ENCODE data around the gene CTSS. TPM values are rescaled to one million over a fixed set of nuclear protein-coding genes. Genes with fewer than 3 reads are reported as not detected.
A peak's percentile ranks its signal among the peaks of the same experiment; 100 is the strongest.

CTSS gene
- total RNA-seq, 1 experiment from 2014 or later: 69.1 TPM

DNA sequence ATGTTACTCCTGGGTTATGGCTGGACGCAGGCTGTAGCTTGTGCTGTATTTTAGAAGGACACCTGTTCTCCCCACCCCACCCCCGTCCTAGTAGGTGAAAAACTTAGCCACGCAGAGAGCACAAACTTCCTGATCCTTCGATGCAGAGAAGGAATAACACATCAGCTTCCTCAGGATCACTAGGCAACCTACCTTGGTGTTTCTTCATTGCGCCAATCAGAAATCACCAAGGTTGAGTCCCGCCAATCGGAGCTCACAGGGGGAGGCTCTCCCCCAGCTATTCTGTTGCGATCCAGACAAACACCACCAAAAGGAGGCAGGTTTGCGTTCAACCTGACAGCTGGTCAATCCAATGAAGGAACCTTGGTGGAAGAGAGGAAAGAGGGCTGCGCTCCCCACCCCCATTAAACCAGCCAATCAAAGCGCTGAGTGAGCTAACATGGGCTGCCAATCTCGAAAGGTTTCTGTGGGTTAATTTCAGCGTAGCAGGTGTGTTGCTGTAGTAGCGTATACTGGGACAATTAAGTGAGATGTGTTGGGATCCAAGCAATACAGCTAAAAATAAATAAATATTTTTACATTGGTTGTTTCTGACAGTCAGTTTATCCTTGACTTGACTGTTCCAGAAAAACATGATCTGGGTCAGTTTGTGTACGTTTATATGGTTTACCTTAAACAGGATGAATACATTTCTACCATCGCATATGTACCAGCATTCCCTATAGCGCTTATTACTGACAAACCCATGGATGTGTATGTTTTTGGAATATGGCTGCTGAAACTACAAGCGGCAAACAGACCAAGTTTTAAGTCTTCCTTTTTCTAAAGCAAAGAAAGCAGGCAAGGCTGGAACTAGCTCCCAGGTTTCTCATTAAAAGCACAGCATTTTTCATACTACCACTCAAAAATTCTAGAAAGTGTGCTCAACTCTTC, 68.3 kb downstream of the CTSS start, which contains the start of gene GOLPH3L:
GOLPH3L (minus strand) TSS at position 160 of the 933 bp plus-strand sequence. CDS start 2,316 bp downstream, outside the sequence.
- DNase-seq (ENCODE audit: low read depth): peak; percentile 100

DNA sequence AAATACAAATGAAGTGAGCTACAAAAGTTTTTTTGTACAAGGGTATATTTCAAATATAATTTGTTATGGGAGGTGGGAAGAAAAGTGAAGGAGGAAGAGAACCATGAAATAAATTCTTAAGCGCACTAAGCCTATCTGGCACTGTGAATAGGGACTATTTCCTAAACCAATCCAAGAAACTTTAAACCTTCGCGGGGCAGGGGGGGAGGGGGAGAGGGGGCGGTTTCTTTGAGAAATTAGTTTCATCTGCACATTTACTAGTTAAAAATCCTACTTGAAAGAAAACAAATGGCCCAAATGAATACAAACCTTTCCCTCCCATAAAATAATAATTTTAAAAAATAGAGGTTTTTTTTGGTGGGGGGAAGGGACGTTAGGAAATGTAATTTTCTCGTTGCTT, 69.0 kb downstream of the CTSS start:
- peak; percentile 5 for DNase-seq (ENCODE audit: low read depth)

DNA sequence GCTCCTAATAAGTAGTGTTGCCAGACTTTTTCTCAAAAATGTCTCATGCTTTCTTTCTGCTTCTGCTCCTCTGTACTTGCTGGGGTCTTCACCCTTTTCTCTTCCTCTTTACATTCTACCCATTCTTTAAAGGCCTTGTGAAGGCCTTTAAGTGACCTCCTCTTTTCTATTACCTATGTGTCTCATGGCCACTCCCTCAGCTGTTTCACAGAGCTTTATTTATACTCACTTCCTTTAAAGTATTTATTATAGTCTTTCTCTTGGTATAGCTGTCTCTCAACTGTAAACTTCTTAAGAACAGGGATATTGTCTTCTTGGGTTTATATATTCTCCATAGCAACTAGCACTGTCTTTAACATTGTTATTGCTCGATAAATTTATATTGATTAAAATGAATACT, 69.4 kb downstream of the CTSS start:
- no peak for DNase-seq (ENCODE audit: low read depth)

DNA sequence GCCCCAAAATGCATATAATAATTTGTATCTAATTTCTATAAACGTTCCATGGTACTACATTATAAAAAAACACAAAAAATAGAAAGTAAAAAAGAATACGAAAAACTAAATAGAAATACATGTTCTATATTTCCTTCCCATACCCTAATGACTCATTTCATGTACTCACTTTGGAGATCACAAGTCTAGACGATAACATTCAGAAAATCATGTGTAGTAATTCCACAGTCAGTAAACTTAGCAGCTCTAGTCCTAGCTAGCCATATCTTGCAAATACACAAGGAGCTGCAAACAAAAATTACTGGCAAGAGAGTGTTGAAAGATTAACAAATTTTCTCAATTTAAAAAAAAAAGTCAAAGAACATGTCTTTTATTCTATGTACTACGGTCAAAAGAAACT, 70.0 kb downstream of the CTSS start:
- no peak for DNase-seq (ENCODE audit: low read depth)

DNA sequence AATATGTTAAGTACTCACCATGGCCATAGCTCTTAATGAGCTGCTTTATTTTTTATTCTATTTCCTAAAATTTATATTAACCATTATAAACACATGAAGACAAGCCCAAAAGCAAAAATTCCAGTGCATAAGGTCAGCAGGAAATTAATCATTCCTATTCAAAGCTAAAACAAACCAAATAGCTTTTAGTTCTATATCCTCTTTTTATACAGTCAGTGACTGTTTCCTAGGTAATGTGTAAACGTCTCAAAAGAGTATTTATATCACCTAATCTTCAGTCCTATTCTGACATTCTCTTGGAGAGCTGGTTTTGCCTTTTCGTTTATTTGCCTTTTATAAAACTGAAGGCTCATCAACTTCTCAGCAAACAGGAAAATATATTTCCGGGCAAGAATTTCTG, 72.9 kb downstream of the CTSS start:
- DNase-seq (ENCODE audit: low read depth): peak; percentile 20

DNA sequence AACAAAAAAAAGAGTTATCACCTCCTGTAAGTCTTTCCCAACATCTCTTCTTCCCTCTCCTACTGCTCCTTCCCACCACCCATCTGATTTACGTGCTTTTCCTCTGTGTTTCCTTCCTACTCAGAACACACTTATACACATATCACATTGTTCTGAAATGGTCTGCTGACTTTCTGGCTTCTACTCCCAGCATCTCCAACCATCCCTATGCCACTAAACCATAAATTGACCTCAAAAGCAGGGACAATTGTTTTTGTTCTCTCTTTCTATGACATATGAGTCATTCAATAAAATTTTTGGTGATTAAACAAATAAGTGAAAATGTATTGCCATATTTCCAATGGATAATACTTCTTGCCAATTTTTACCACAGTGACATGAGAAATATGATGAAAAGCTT, 76.8 kb downstream of the CTSS start:
- peak; percentile 6 for DNase-seq (ENCODE audit: low read depth)

DNA sequence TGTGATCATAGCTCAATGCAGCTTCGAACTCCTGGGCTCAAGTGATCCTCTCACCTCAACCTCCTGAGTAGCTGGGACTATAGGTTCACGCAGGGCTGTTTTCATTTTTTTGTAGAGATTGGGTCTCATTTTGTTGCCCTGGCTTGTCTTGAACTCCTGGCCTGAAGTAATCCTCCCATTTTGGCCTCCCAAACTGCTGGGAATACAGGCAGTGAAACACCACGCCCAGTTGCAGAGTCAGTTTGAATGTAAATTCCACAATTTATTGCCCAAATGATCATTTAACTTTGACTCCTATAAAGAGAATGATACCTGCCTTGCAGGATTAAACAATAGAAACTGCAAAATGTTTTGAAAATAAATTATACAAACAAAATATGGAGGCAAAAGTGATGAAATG, 79.3 kb downstream of the CTSS start:
- no peak for DNase-seq (ENCODE audit: low read depth)

DNA sequence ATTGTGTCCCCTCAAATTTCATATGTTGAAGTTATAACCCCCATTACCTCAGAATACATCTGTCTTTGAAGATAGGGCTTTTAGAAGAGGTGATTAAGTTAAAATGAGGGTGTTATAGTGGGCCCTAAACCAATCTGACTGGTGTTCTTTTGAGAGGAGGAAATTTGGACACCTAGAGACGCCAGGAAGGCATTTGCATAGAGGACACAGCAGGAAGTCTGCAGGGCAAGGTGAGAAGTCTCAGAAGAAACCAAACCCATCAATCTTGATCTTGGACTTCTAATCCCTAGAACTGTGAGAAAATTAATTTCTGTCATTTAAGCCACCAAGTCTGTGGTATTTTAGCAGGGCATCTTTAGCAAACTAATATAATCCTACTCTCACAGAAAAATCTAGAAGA, 81.7 kb downstream of the CTSS start:
- no peak for DNase-seq (ENCODE audit: low read depth)

Other genes with a start within 250 kb of the CTSS start
- gene ADAMTSL4, start 216.4 kb downstream of the CTSS start, total RNA-seq (2014; rRNA removed; shearing (Covaris generic)): 1.2 and 2.0 TPM in 2 replicates
- 130 and 216 TPM in 2 replicates for gene MCL1, start 186.2 kb downstream of the CTSS start, total RNA-seq (2014; rRNA removed; shearing (Covaris generic))
- 231 and 284 TPM in 2 replicates for gene ENSA, start 136.2 kb downstream of the CTSS start, total RNA-seq (2014; rRNA removed; shearing (Covaris generic))
- gene GOLPH3L, start 68.6 kb downstream of the CTSS start, total RNA-seq (2014; rRNA removed; shearing (Covaris generic)): 16.9 and 29.9 TPM in 2 replicates
- gene HORMAD1, start 44.9 kb downstream of the CTSS start, total RNA-seq (2014; rRNA removed; shearing (Covaris generic)): not detected in 2 replicates
- gene CTSK, start 42.5 kb upstream of the CTSS start, total RNA-seq (2014; rRNA removed; shearing (Covaris generic)): 1.7 and 2.1 TPM in 2 replicates
- 30.2 and 38.7 TPM in 2 replicates for gene ARNT, start 110.8 kb upstream of the CTSS start, total RNA-seq (2014; rRNA removed; shearing (Covaris generic))
- not detected in 2 replicates for gene CTXND2, start 121.4 kb upstream of the CTSS start, total RNA-seq (2014; rRNA removed; shearing (Covaris generic))
- gene SETDB1, start 160.6 kb upstream of the CTSS start, total RNA-seq (2014; rRNA removed; shearing (Covaris generic)): 27.8 and 31.6 TPM in 2 replicates
- gene CERS2, start 209.1 kb upstream of the CTSS start, total RNA-seq (2014; rRNA removed; shearing (Covaris generic)): 156 and 178 TPM in 2 replicates
- gene ANXA9, start 216.5 kb upstream of the CTSS start, total RNA-seq (2014; rRNA removed; shearing (Covaris generic)): 0.25 TPM in 1 of 2 replicates, not detected in the other
- gene MINDY1, start 241.1 kb upstream of the CTSS start, total RNA-seq (2014; rRNA removed; shearing (Covaris generic)): 7.0 and 8.9 TPM in 2 replicates
- gene PRUNE1, start 242.7 kb upstream of the CTSS start, total RNA-seq (2014; rRNA removed; shearing (Covaris generic)): 21.4 and 26.6 TPM in 2 replicates